Mesenchymal stem cell (in vitro differentiated cells and primary cell): Measurements from ENCODE around the gene FUS.

Experiments
- DNase-seq: peaks from one replicate; pipeline ENCODE4 v3.0.0-alpha.2; 2013
- H2AFZ ChIP-seq: one replicate; pipeline ENCODE4 v1.6.1; 2013; ENCODE audit warnings: low read depth, mild to moderate bottlenecking, control low read depth, inconsistent platforms, low read length, moderate library complexity
- H2AK5ac ChIP-seq: 2 replicates; pipeline ENCODE4 v1.6.1; 2013; ENCODE audit warnings: low read length, moderate library complexity, mild to moderate bottlenecking, inconsistent platforms; ENCODE audit not compliant: severe bottlenecking
- H2BK120ac ChIP-seq: one replicate; pipeline ENCODE4 v1.6.1; 2013; ENCODE audit warnings: low read depth, mild to moderate bottlenecking, inconsistent platforms, low read length, moderate library complexity
- H2BK12ac ChIP-seq, 2 experiments: one replicate each; pipeline ENCODE4 v1.6.1; 2013; ENCODE audit warnings: inconsistent platforms in 2 of 2, low read length in 2 of 2, mild to moderate bottlenecking in 2 of 2, moderate library complexity in 2 of 2, control low read depth in 1 of 2
- H2BK15ac ChIP-seq: one replicate; pipeline ENCODE4 v1.6.1; 2013; ENCODE audit warnings: mild to moderate bottlenecking, low read depth, inconsistent platforms; ENCODE audit not compliant: poor library complexity, severe bottlenecking
- H2BK5ac ChIP-seq: 2 replicates; pipeline ENCODE4 v1.6.1; 2013; ENCODE audit warnings: low read depth, mild to moderate bottlenecking, low read length, control low read depth, inconsistent platforms; ENCODE audit not compliant: poor library complexity, severe bottlenecking
- H3K14ac ChIP-seq, 2 experiments: one replicate each; pipeline ENCODE4 v1.6.1; 2013; ENCODE audit warnings: inconsistent platforms in 2 of 2, low read length in 2 of 2, control low read depth in 1 of 2, mild to moderate bottlenecking in 1 of 2, moderate library complexity in 1 of 2
- H3K18ac ChIP-seq, 2 experiments: one replicate each; pipeline ENCODE4 v1.6.1; 2013; ENCODE audit warnings: inconsistent platforms in 2 of 2, low read length in 2 of 2, control low read depth in 1 of 2, low read depth in 1 of 2, mild to moderate bottlenecking in 1 of 2
- H3K23ac ChIP-seq, 2 experiments: one replicate each; pipeline ENCODE4 v1.6.1; 2013; ENCODE audit warnings: inconsistent platforms in 2 of 2, low read length in 2 of 2, mild to moderate bottlenecking in 2 of 2, moderate library complexity in 2 of 2, control low read depth in 1 of 2
- H3K27ac ChIP-seq: 2 replicates; pipeline ENCODE4 v1.5.1; 2013; ENCODE audit warnings: mild to moderate bottlenecking, moderate library complexity, low read length, control low read depth, inconsistent platforms; ENCODE audit not compliant: poor library complexity, severe bottlenecking
- H3K27me3 ChIP-seq, 2 experiments: 2 replicates each; pipeline versions ENCODE4 v1.6.1 to v1.7.0; 2013; ENCODE audit warnings: low read length in 2 of 2, mild to moderate bottlenecking in 2 of 2, moderate library complexity in 2 of 2, control low read depth in 1 of 2, inconsistent platforms in 1 of 2; ENCODE audit not compliant: control insufficient read depth in 1 of 2, insufficient read depth in 1 of 2
- H3K36me3 ChIP-seq, 2 experiments: 2 replicates each; pipeline versions ENCODE4 v1.6.1 to v1.7.0; 2013; ENCODE audit warnings: low read length in 2 of 2, control low read depth in 1 of 2, inconsistent platforms in 1 of 2, low read depth in 1 of 2, mild to moderate bottlenecking in 1 of 2; ENCODE audit not compliant: insufficient read depth in 2 of 2, control insufficient read depth in 1 of 2
- H3K4ac ChIP-seq, 2 experiments: one replicate each; pipeline ENCODE4 v1.6.1; 2013; ENCODE audit warnings: inconsistent platforms in 2 of 2, low read length in 2 of 2, mild to moderate bottlenecking in 2 of 2, moderate library complexity in 2 of 2, control low read depth in 1 of 2, low read depth in 1 of 2
- H3K4me1 ChIP-seq: 2 replicates; pipeline ENCODE4 v1.6.1; 2013; ENCODE audit warnings: low read depth, low read length, control low read depth; ENCODE audit not compliant: control insufficient read depth, insufficient read depth
- H3K4me2 ChIP-seq: 2 replicates; pipeline ENCODE4 v1.6.1; 2013; ENCODE audit warnings: low read length, mild to moderate bottlenecking, inconsistent platforms; ENCODE audit not compliant: poor library complexity, severe bottlenecking
- H3K4me3 ChIP-seq, 2 experiments: 2 replicates each; pipeline versions ENCODE4 v1.5.1 to v1.7.0; 2013; ENCODE audit warnings: low read length in 2 of 2, mild to moderate bottlenecking in 2 of 2, control low read depth in 1 of 2, low read depth in 1 of 2; ENCODE audit not compliant: insufficient read depth in 1 of 2
- H3K79me1 ChIP-seq: replicated peaks from 2 replicates; pipeline ENCODE4 v1.6.1; 2013; ENCODE audit warnings: mild to moderate bottlenecking, control low read depth, low read length, inconsistent platforms; ENCODE audit not compliant: poor library complexity, severe bottlenecking
- H3K9ac ChIP-seq: 2 replicates; pipeline ENCODE4 v1.7.0; 2013; ENCODE audit warnings: mild to moderate bottlenecking, low read length, moderate library complexity
- H3K9me3 ChIP-seq: 2 replicates; pipeline ENCODE4 v1.7.0; 2013; ENCODE audit warnings: mild to moderate bottlenecking, low read length; ENCODE audit not compliant: control insufficient read depth
- H4K8ac ChIP-seq: one replicate; pipeline ENCODE4 v1.6.1; 2013; ENCODE audit warnings: inconsistent platforms, mild to moderate bottlenecking, low read length, moderate library complexity
- H4K91ac ChIP-seq: one replicate; pipeline ENCODE4 v1.6.1; 2013; ENCODE audit warnings: mild to moderate bottlenecking, low read length, inconsistent platforms
- WGBS: methylation state at CpG from one replicate; pipeline ENCODE4 v1.1.7; 2013; ENCODE audit warnings: mixed read lengths; 5-methylcytosine and 5-hydroxymethylcytosine counted together

Gene FUS

DNA sequence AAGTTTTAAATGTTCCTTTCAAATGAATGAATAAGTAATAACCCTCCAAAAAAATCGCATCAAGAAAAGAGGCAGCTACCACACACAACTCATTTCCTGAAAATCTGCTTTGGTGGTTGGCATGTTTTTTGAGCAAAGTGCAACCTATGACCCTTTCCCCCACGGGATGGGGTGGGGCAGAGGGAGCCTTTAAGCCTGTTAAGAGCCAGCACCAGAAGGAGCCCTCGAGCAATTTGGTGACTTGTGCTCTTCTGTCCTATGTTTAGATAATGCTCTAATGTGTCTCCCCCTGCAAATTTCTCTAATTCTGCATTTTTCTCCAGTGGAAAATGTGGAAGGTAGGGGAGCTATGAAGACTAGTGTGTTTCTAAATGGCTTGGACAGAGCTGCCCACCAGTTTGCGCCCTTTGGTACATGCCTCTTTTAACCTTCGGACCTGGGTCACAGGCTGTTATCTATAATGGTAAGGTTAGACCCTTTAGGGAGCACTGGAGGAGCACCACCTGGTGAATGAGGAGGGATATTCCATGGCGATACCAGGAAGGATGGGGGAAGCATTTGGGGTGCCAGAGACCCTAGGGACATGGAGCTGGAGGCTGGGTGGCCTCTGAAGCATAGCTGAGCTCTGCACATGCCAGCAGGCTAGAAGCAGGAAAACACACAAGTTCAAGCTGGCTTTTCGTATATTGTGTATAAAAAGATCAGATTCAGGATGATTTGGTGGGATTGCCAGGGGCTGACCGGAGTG, 21.1 kb downstream of the FUS start:
- peak overlapping the region; percentile 16 for H4K8ac ChIP-seq
- no peak overlapping the region for H2BK5ac ChIP-seq
- H3K4me3 ChIP-seq = peak overlapping the region in 1 of 2 experiments; percentile 90
- H3K4me1 ChIP-seq = peaks cover 15% of the 10 kb centered on the region
- H2BK15ac ChIP-seq = no peak overlapping the region
- H3K9me3 ChIP-seq = no peaks in the 10 kb centered on the region
- 74% methylated on average over 6 of the region's 8 CpGs for WGBS
- no peak overlapping the region for H2BK120ac ChIP-seq
- peaks cover 42 to 45% of the 10 kb centered on the region in 2 experiments for H3K36me3 ChIP-seq
- no peak overlapping the region for H3K4ac ChIP-seq
- peak overlapping the region; percentile 84 for H3K9ac ChIP-seq
- H3K4me2 ChIP-seq = no peak overlapping the region
- H3K14ac ChIP-seq = no peak overlapping the region
- H2AFZ ChIP-seq = no peak overlapping the region
- H3K27ac ChIP-seq = no peak overlapping the region
- H3K27me3 ChIP-seq = peaks cover 0 to 17% of the 10 kb centered on the region in 2 experiments
- DNase-seq = peak; percentile 41
- H3K79me1 ChIP-seq = peaks cover 12% of the 10 kb centered on the region
- no peak overlapping the region for H2AK5ac ChIP-seq
- no peak overlapping the region for H3K18ac ChIP-seq
- H4K91ac ChIP-seq = no peak overlapping the region
- no peak overlapping the region for H3K23ac ChIP-seq
- no peak overlapping the region for H2BK12ac ChIP-seq

DNA sequence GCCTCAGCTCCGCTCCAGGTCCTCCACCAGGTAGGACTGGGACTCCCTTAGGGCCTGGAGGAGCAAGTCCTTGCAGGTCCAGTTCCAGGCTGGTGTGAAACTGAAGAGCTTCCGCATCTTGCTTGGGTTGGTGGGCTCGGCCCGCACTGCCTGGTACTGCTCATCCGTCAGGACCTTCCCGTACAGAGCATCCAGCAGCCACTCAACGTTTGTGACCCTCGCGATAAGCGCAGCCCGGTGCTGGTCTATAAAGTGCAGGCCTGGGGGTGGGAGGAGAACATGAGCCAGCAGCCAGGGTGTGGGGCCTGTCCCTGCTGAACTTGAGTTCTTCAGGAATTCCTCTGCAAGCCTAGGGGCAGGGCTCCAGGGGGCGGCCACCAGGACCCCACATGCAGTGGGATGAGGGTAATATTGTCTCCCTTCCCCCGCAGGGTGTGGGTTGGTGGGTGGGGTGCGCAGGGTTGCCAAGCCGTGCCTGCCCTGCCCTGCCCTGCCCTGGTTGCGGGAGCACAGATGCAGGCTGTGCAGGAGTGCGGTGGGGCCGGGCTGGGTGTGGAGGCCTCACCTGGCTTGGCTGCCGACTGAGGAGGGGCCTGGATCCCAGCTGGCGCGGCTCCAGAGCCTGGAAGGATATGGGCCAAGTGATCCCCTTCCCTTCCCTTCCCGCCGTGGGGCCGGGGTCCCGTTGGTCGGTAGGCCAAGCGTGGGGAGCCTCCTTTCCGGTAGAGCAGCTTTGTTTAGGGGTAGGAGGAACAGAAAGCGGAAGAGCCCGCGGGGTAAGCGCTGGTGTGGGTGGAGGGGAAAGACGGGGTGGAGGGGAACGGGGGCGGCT, 21.9 kb downstream of the FUS start:
- peak overlapping the region in 1 of 2 experiments; percentile 86 for H3K23ac ChIP-seq
- H3K9me3 ChIP-seq = no peaks in the 10 kb centered on the region
- H3K79me1 ChIP-seq = peaks cover 9% of the 10 kb centered on the region
- peak overlapping the region in 1 of 2 experiments; percentile 67 for H2BK12ac ChIP-seq
- H3K36me3 ChIP-seq = peaks cover 34 to 37% of the 10 kb centered on the region in 2 experiments
- H2AFZ ChIP-seq = peak overlapping the region; percentile 88
- no peak overlapping the region for H3K27ac ChIP-seq
- H4K8ac ChIP-seq = peak overlapping the region; percentile 59
- peak overlapping the region in 1 of 2 experiments; percentile 99 for H3K14ac ChIP-seq
- H2BK5ac ChIP-seq = no peak overlapping the region
- H2AK5ac ChIP-seq = no peak overlapping the region
- H3K9ac ChIP-seq = peak overlapping the region; percentile 84
- 19% methylated on average over 27 of the region's 35 CpGs for WGBS
- peak overlapping the region; percentile 9 to 71 for H3K4ac ChIP-seq
- H3K27me3 ChIP-seq = peaks cover 5 to 20% of the 10 kb centered on the region in 2 experiments
- peaks cover 15% of the 10 kb centered on the region for H3K4me1 ChIP-seq
- no peak overlapping the region for H2BK120ac ChIP-seq
- DNase-seq = peak; percentile 45
- peak overlapping the region; percentile 98 for H3K4me2 ChIP-seq
- peak overlapping the region; percentile 71 to 90 for H3K4me3 ChIP-seq
- H3K18ac ChIP-seq = peak overlapping the region; percentile 37 to 81
- H2BK15ac ChIP-seq = no peak overlapping the region
- H4K91ac ChIP-seq = peak overlapping the region; percentile 54

DNA sequence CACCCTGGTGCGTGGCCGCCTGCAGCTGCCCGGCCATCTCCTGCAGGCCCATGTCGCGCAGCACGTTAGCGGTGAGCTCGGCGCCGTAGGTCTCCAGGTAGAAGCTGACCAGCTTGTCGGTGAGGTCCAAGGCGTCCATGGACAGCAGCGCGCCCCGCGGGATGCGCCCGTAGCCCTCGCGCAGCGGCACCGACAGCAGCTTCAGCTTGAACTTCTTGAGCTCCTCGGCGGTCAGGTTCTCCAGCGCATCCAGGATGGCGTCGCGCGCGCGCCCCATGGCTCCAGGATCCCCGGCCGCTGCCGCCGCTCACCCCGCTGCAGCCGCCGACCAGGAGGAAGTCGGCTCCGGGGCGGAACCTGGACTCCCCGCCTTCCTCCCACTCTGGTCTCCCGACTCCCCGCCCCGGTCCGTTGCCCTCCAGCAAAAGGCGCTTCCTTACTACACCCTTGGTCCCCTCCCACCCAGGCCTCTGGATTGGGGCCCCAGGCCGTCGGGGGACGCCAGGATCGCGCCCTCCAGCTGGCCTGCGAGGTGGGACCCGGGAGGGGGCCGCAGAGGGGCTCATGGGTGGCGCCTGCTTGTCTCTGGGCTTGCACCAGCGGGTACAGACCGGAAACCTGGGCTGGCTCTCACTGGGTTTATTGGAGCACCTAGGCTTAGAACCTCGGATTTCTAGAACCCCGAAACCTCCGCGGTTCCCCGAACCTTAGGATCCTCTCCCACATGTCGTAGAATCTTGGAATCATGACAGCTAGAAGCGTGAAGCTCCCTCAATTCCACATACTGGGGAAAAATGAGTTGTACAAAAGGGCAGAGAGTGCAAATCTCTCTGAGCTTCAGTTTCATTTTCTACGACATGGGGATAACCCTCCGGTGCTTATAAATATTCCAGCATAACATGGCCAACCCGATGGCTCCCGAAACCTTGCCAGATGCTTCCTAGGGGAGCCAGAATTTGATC, 22.8 kb downstream of the FUS start, which contains the start of gene PYCARD:
PYCARD (minus strand) TSS at position 347 of the 962 bp plus-strand sequence; CDS start at position 277, 70 bp downstream.
- Histone ChIP-seq H3K27me3 (peaks cover 14 to 29% of the 10 kb centered on the region in 2 experiments), H3K4ac (peak within 1 kb of the TSS; percentile 9 to 71), H2BK15ac (no peak within 1 kb of the TSS), H2BK12ac (peak within 1 kb of the TSS in 1 of 2 experiments; percentile 67), H2AFZ (peak within 1 kb of the TSS; percentile 88), H2BK5ac (no peak within 1 kb of the TSS), H3K36me3 (peaks cover 27 to 30% of the 10 kb centered on the region in 2 experiments), H3K27ac (no peak within 1 kb of the TSS), H3K18ac (peak within 1 kb of the TSS; percentile 37 to 81), H3K79me1 (peaks cover 7% of the 10 kb centered on the region), H3K4me3 (peak within 1 kb of the TSS; percentile 71 to 90), H3K4me2 (peak within 1 kb of the TSS; percentile 98), H3K14ac (peak within 1 kb of the TSS in 1 of 2 experiments; percentile 99), H4K8ac (peak within 1 kb of the TSS; percentile 59), H3K23ac (peak within 1 kb of the TSS in 1 of 2 experiments; percentile 90), H2AK5ac (no peak within 1 kb of the TSS), H2BK120ac (peak within 1 kb of the TSS; percentile 34), H3K9me3 (no peaks in the 10 kb centered on the region), H3K4me1 (peaks cover 15% of the 10 kb centered on the region), H4K91ac (peak within 1 kb of the TSS; percentile 54), H3K9ac (peak within 1 kb of the TSS; percentile 84)
- DNase-seq = peak; percentile 43
- 22% methylated on average over 59 of the region's 69 CpGs for WGBS
